Adrenal gland (tissue), 12 donors: ENCODE data around the gene PRKCZ. TPM values are rescaled to one million over a fixed set of nuclear protein-coding genes. Genes with fewer than 3 reads are reported as not detected.

Experiments
- DNase-seq, 7 donors: peaks; one replicate each; pipeline ENCODE4 v3.0.0-alpha.2; 2019 to 2020
- H3K27ac ChIP-seq, 5 donors: fragments of 200-600 bp; sonication (generic) in 4 of 5; 1 replicate in 3 of 5; 2 replicates in 2 of 5; pipeline versions ENCODE4 v1.5.1 to v1.8.0; 2016 to 2020; ENCODE audit warnings: mild to moderate bottlenecking in 1 of 5
- H3K27me3 ChIP-seq: fragments of 200-600 bp; 2 replicates; pipeline ENCODE4 v1.8.0; 2021
- H3K36me3 ChIP-seq, 2 donors: fragments of 200-600 bp; replicated peaks in 1 of 2; 1 replicate in 1 of 2; 2 replicates in 1 of 2; pipeline versions ENCODE4 v1.5.1 to v1.8.0; 2018 to 2022
- H3K4me1 ChIP-seq, 2 donors: fragments of 200-600 bp; replicated peaks in 1 of 2; 1 replicate in 1 of 2; 2 replicates in 1 of 2; pipeline versions ENCODE4 v1.5.1 to v1.8.0; 2018 to 2021
- H3K4me3 ChIP-seq, 4 donors: fragments of 200-600 bp; sonication (generic) in 3 of 4; one replicate each; pipeline ENCODE4 v1.5.1; 2016 to 2018
- H3K9me3 ChIP-seq, 3 donors: fragments of 200-600 bp; sonication (generic) in 1 of 3; replicated peaks in 1 of 3; 1 replicate in 2 of 3; 2 replicates in 1 of 3; pipeline versions ENCODE4 v1.5.1 to v1.8.0; 2016 to 2021
- POLR2A ChIP-seq, 2 donors: fragments of 450-650 bp; IDR thresholded peaks; one replicate each; pipeline ENCODE4 v1.6.1; 2017; ENCODE audit warnings: antibody characterized with exemption in 2 of 2, mild to moderate bottlenecking in 2 of 2, moderate library complexity in 1 of 2
- WGBS, 4 donors: extraction: QIAGEN DNeasy Blood & Tissue Kit in 2 of 4; methylation state at CpG; one replicate each; pipeline versions ENCODE4 v1.1.5 to v1.1.7; 2013 to 2017; 5-methylcytosine and 5-hydroxymethylcytosine counted together
- intact Hi-C, 2 donors: fragments of 100-400 bp; cut with DNase I; formaldehyde crosslinking; loops; one replicate each; pipeline versions ENCODE4 v1.14.1 to v1.15.0; 2022 to 2023
- polyA plus RNA-seq, 3 donors: library from polyadenylated mRNA; stranded (reverse); fragments of 200-250 nt in 2 of 3; fragments of 350-450 nt in 1 of 3; fragmentation: Illumina TruSeq in 1 of 3; extraction: RNeasy Lipid Tissue Mini Kit (QIAGEN cat#74804) in 1 of 3; gene quantifications; one replicate each; pipeline ENCODE4 v1.2.3, GENCODE V29; 2013 to 2014
- total RNA-seq, 9 donors: library from RNA; depleted of rRNA in 4 of 9; stranded (reverse); fragments of >200 nt in 4 of 9; fragments of 120-200 nt in 1 of 9; fragmentation: NEBNext Ultra II Directional in 1 of 9; extraction: Animal tissue kit (Norgen Biotek cat#: 25700) in 1 of 9; gene quantifications; one replicate each; pipeline versions ENCODE4 v1.1.0 to v1.2.4, GENCODE V29; 2013 to 2023
- TF ChIP-seq, protein P1 (sequence below), 6 experiments: fragments of 450-650 bp in 4 of 6; fragments of 200-600 bp in 2 of 6; sonication (generic) in 1 of 6; IDR thresholded peaks; 1 replicate in 5 of 6; 2 replicates in 1 of 6; pipeline versions ENCODE4 v1.5.1 to v1.8.0; 2016 to 2021; ENCODE audit warnings: antibody characterized with exemption in 6 of 6, mild to moderate bottlenecking in 2 of 6, moderate library complexity in 1 of 6
- donor health status: healthy with polysubstance abuse.
- donor health status: Bipolar disorder and iron deficiency.
- donor health status: DM: yes; HTN: yes; CAD: no.
- donor health status: DM: no; HTN: no; CAD: no.
- donor health status: DM: no; HTN: no; CAD: no.
- donor health status: DM: yes; HTN: yes; CAD: no.

PRKCZ gene
- total and polyA plus RNA-seq, 12 donors, result 8.2 to 50.5 (median 25.4) TPM

DNA sequence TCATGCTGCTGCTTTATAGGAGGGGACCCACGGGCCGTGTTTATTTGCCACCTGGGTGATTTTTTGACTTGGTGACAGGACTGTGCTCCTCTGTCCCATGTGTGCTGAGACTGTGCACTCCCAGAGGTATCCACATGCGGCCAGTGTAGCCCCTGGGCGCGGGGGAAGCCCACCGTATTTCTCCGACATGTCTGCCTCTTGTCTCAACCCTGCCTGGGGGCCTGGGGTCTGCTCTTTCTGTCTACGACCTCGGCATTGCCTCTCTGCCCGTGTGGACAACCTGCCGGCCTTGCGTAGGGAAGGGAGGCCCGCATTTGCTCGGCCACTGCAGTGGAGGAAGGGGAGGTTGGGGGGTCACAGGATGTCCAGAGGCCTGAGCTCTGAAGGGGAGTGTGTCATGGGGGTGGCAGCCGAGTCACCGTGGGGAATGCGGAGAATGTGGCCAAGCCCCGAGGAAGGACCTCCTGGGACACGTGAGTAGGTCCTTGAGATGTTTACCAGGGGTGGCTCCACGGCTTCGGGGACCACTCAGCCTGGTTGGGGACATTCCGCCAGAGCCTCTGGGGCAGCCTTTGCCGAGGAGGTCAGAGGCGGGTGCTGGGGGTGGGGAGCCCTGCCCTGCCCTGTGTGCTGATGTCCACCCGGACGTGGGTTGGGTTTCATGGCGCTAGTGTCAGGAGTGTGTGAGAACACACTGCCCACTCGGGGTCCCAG lies 11.0 kb downstream of the PRKCZ start:
- WGBS, 4 donors, result 83 to 89% (median 86%) methylated on average over 10 to 28 of the region's 28 CpGs
- Histone ChIP-seq H3K9me3 (no peaks in the 10 kb centered on the region), H3K4me1 (no peaks in the 10 kb centered on the region), H3K4me3 (no peak overlapping the region), H3K27ac (no peak overlapping the region), H3K27me3 (no peaks in the 10 kb centered on the region), H3K36me3 (peaks cover 0 to 14% of the 10 kb centered on the region in 2 donors)
- DNase-seq, result no peak
- intact Hi-C loops, result no loop called here
- no peak for TF ChIP-seq POLR2A (IDR thresholded peaks at IDR 0.05)
- TF ChIP-seq, protein P1, sequence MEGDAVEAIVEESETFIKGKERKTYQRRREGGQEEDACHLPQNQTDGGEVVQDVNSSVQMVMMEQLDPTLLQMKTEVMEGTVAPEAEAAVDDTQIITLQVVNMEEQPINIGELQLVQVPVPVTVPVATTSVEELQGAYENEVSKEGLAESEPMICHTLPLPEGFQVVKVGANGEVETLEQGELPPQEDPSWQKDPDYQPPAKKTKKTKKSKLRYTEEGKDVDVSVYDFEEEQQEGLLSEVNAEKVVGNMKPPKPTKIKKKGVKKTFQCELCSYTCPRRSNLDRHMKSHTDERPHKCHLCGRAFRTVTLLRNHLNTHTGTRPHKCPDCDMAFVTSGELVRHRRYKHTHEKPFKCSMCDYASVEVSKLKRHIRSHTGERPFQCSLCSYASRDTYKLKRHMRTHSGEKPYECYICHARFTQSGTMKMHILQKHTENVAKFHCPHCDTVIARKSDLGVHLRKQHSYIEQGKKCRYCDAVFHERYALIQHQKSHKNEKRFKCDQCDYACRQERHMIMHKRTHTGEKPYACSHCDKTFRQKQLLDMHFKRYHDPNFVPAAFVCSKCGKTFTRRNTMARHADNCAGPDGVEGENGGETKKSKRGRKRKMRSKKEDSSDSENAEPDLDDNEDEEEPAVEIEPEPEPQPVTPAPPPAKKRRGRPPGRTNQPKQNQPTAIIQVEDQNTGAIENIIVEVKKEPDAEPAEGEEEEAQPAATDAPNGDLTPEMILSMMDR (IDR thresholded peaks at IDR 0.05), result no peak

DNA sequence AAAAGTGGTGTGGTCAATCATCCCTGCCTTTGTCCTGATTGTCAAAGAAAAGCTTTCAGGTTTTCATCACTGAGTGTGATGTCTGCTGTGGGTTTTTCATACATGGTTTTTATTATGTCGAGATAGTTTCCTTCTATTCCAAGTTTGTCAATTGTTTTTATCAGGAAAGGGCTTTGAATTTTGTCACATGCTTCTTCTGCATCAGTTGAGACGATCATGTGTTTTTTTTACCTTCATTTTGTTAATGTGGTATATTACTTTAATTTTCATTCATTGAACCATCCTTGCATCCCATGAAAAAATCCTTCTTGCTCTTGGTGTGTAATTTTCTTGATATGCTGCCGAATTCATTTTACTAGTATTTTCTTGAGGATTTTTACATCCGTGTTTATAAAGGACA lies 15.5 kb downstream of the PRKCZ start:
- 94 to 98% (median 95%) methylated on average over 4 of the region's 4 CpGs for WGBS, 4 donors

DNA sequence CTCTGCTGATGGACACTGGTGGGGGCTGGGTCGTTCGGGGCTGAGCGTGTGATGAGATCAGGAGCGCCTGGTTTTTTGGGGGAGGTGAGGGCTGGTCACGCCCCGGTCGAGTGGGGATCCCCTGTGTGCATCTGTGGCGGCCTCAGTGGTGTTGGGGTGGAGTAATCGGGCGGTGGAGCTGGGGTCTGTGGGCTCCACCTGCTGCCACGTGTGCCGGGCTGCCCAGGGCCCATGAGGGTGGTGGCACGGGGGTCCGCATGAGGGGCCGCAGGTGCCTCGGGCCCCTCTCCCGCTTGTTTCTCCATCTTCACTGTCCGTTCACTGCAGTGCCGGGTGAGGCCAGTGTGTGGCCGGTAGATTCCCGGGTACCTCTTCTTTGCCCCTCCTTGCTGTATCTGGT lies 17.2 kb downstream of the PRKCZ start:
- 93 to 97% (median 95%) methylated on average over 17 to 21 of the region's 21 CpGs for WGBS, 4 donors
- Histone ChIP-seq H3K36me3 (no peaks in the 10 kb centered on the region), H3K4me1 (peaks cover 0 to 4% of the 10 kb centered on the region in 2 donors), H3K27me3 (no peaks in the 10 kb centered on the region), H3K4me3 (no peak overlapping the region), H3K9me3 (no peaks in the 10 kb centered on the region), H3K27ac (no peak overlapping the region)
- TF ChIP-seq POLR2A (IDR thresholded peaks at IDR 0.05), result no peak
- TF ChIP-seq, protein P1 (IDR thresholded peaks at IDR 0.05), result no peak
- DNase-seq, result no peak
- intact Hi-C loops, result no loop called here

More for the DNA sequence above, 15.5 kb downstream of the PRKCZ start:
- Histone ChIP-seq H3K27me3 (no peaks in the 10 kb centered on the region), H3K4me1 (peaks cover 0 to 4% of the 10 kb centered on the region in 2 donors), H3K27ac (no peak overlapping the region), H3K36me3 (peaks cover 0 to 3% of the 10 kb centered on the region in 2 donors), H3K4me3 (no peak overlapping the region), H3K9me3 (no peaks in the 10 kb centered on the region)
- DNase-seq, result no peak
- TF ChIP-seq, protein P1 (IDR thresholded peaks at IDR 0.05), result no peak
- TF ChIP-seq POLR2A (IDR thresholded peaks at IDR 0.05), result no peak
- intact Hi-C loops, result no loop called here

DNA sequence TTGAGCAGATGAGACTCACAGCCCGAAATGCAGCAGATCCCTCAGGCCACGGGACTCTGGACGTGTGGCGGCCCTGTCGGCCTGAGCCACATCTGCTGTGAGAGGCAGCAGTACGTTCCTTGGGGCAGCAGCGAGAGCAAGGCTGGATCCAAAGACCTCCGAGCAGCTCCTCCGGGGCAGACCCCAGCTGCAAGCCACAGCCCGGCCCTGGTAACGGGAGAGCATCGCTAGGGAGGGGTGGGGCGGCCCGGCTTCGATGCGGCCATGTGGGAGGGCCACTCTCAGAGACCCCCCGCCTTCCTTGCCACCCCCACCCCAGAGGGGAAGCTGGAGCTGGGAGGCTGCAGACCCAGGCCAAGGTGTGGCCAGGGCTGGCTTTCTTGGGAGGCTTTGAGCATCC lies 17.8 kb downstream of the PRKCZ start:
- Histone ChIP-seq H3K4me1 (peaks cover 0 to 4% of the 10 kb centered on the region in 2 donors), H3K27me3 (no peaks in the 10 kb centered on the region), H3K27ac (no peak overlapping the region), H3K4me3 (no peak overlapping the region), H3K9me3 (no peaks in the 10 kb centered on the region), H3K36me3 (no peaks in the 10 kb centered on the region)
- TF ChIP-seq, protein P1 (IDR thresholded peaks at IDR 0.05), result no peak
- TF ChIP-seq POLR2A (IDR thresholded peaks at IDR 0.05), result no peak
- intact Hi-C loops, result no loop called here
- 87 to 100% (median 91%) methylated on average over 1 to 17 of the region's 17 CpGs for WGBS, 4 donors
- no peak for DNase-seq
